HG02588 (cell line): ENCODE measurements around the gene SFXN5.
"Not testable (repeated sequence)": the region's sequence is repeated elsewhere in the genome, so short reads cannot be mapped to it uniquely, and the experiment has no call there.

Source experiments
- ATAC-seq: cut with Tn5 transposase; IDR thresholded peaks from one replicate; pipeline ENCODE4 v1.9.1; 2021; ENCODE audit warnings: mild to moderate bottlenecking, moderate library complexity; ENCODE audit not compliant: unreplicated experiment

Gene SFXN5

GRCh38 chr2:73101626-73102256 lies 30.2 kb upstream of the SFXN5 start:
- ATAC-seq, result no peak

DNA sequence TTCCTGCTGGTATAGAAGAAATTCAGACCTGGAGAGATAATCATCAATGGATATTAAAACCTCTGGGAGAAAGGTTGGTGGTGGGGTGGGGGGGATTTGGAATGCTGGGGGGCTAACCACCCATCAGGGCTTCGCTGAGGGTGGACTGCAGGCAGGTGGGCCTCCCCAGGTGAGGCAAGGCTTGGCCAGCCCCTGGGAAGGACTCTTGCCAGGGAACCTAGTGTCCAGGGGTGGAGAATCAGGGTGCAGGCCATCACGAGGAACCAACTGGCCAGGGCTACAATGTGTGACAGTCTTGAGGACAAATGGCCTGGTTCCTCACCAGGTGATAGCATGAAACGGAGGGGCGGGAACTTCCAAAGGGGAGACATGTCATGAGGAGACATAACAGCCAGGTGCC lies 29.4 kb upstream of the SFXN5 start:
- no peak for ATAC-seq

- ATAC-seq, result no peak
Measured at GRCh38 chr2:73099486-73099885, 28.0 kb upstream of the SFXN5 start.

DNA sequence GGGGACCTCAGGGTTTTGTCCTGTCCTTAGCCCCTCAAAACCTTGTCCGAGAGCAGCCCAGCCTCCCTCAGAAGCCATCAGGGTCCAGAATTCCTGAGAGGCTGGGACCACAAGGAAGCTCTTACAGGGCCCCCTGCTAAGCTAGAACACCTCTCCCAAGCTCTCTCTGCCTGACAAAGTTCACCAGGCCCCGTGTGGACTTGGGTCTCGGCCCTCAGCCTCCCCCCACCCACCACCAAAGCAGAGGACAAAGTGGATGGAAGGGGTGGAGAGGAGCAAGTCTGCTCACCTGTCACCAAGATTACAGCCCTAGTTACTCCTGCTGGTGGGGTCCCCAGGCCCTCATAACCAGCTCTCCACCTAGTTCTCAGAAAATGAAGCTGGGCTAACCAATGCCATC lies 24.4 kb upstream of the SFXN5 start:
- ATAC-seq, result no peak

DNA sequence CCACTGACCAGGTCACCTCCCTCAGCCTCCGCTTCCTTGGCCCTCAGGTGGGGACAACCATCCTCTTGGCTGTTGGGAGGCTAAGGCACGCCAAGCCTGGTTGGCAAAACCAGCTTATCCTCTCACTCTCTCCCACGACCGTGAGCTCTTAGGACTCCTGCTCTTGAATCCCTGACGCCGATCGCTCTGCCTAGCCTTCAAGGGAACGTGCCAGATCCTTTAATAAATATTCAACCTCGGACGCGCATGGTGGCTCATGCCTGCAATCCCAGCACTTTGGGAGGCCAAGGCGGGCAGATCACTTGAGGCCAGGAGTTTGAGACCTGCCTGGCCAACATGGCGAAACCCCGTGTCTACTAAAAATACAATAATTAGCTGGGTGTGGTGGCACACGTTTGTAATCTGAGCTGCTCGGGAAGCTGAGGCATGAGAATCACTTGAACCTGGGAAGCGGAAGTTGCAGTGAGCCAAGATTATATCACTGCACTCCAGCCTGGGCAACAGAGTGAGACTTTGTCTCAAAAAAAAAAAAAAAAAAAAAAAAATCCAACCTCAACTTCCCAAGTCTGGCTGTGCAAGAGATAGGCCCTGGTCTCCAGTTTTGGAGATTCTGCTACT lies 22.2 kb upstream of the SFXN5 start:
- ATAC-seq, result not testable (repeated sequence)

DNA sequence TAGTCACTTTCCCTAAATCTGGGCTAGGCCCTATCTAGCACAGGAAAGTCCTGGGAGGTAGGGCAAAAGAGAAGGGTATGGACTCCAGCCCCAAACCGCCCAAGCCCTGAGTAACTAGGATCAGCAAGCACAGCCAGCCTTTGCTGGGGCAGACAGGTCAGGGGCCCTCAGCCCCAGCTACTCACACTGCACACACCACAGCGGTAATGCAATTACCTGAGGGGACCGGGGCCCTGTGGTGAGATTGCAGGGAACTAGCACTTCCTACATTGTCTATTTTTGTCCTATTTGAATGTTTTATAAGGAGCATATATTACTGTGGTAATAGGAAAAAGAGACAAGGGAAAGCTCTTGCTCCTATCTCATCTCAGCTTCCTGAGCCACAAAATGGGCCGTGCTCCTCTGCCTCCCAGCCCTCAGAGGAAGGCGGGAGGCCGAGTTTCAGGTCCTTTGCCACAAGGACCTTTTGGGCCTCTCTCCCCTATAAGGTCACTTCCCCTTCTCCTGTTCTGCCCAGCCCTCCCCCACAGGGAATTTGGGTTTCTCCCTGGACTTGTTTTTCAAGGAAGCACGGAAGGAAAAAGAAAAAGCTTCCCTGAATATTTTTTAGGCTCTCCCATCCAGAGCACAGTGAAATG lies 20.8 kb upstream of the SFXN5 start:
- ATAC-seq, result no peak

DNA sequence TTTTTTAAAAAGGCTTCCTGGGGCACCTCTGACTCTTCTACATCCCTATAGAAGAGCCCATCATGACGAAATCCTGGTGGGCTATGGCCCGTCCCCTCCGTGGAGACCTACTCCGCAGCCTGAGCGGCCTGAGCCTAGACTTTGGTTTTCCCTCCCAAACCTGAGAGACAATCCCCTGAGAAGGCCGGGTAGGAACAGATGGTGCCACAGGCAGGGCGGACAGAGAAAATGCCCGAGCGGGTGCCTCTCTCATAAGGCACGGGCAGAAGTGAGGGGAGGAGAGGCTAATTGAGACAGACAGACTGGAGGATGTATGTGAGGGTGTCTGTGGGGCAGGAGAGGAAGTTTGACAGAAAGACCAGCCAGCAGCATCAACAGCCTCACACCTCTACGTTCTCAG lies 20.2 kb upstream of the SFXN5 start:
- no peak for ATAC-seq

GRCh38 chr2:73091164-73091563 lies 19.7 kb upstream of the SFXN5 start:
- no peak for ATAC-seq

- no peak for ATAC-seq
Measured at GRCh38 chr2:73089270-73090030, 17.9 kb upstream of the SFXN5 start.

GRCh38 chr2:73088703-73089102 lies 17.2 kb upstream of the SFXN5 start:
- ATAC-seq, result no peak

DNA sequence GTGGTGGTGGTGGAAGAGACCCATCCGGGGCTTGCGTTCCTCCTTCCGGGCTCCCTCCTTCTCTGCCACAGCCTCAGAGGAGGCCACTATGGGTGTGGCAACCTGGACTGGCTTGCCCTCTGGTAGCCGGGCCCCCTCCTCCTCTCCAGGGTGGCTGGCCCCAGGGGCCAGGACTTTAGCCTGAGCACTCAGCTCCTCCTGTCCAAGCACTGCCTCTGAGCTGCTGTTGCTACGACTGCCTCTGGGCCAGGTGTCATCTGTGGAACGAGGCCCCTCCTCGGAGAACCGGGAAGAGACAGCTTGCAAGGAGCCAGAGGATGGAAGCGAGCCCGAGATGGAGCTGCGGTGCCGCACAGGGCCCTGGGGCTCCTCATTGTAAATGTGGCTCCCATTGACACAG lies 16.7 kb upstream of the SFXN5 start:
- no peak for ATAC-seq

DNA sequence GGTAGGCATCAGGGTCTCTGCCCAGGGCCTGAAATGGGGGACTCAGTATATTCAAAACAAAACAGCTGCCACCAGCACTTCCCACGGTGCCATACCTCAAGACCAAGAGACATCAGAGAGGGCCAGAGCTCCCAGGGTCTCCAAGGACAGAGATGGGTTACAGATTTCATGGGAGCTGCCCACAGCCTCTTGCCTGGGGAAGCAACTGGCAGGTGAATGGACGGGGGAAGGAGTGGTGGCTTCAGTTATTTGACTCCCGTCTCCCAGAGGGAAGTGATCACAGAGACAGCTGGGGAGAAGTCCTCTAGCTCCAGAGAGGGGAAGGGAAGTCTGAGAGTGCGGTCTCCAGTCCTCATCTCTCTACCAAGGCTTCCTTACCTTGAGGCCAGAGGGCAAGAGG lies 15.8 kb upstream of the SFXN5 start:
- no peak for ATAC-seq

- ATAC-seq, result peak; percentile 85
Measured at GRCh38 chr2:73085691-73086090, 14.2 kb upstream of the SFXN5 start.

DNA sequence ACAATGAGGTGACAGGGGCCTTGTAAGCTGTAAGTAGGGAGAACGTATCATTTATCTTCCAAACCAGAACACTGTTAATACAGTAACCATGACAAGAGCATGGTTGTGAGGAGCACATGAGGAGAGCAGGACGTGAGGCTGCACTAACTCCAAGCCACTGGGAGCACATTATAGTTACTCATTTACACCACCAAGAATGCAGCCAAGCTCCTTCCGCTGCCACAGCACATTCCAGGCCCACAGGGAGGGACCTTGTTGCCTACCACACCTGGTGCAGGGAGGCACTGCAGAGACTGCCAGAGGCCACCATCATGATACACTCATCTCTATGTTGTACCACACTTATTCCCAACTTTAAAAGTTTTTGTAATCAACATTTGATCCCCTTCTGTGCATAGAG lies 13.5 kb upstream of the SFXN5 start:
- ATAC-seq, result no peak

DNA sequence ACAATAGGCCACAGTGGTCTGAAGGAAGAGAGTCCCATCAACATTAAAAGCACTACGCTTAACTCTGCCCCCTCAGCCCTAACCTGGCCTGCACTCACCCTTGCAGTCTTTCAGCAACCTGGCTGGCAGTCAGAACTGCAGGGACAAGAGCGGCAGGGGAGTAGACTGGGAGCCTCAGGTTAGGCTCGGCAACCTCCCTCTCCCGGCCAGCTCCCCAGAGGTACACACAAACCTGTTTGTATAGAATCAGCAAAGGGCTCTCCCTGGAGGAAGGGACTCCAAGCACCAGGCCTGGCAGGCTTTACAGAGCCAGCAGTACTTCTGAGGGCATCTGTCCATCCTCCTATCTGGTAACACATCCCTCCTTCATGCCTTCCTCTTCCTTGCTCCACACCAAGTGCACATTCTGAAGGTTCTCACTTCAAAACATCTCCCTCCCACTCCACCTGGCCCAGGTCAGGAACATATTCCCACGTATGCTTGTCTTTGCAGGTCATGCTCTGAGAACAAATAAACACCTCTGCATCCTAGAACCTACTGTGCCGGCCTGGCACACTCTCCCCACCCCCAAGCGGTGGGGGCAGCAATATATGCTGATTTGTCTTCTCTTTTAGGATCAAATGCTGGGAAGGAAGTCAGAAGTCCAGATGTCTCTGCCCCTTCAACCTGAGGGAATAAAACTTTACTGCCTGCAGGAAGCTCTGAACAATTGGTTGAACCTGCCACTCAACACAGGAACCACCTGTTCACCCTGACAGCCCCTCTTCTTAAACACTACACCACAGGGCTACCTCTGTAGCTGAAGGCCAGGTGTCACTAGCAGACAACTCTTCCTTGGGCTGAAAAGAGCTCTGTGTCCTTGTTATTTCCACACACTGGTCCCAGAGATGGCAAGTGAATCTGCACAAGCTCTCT lies 12.6 kb upstream of the SFXN5 start:
- ATAC-seq, result no peak

- ATAC-seq, result no peak
Measured at GRCh38 chr2:73082523-73083410, 11.3 kb upstream of the SFXN5 start.

- ATAC-seq, result no peak
Measured at GRCh38 chr2:73081181-73081671, 9.7 kb upstream of the SFXN5 start.

DNA sequence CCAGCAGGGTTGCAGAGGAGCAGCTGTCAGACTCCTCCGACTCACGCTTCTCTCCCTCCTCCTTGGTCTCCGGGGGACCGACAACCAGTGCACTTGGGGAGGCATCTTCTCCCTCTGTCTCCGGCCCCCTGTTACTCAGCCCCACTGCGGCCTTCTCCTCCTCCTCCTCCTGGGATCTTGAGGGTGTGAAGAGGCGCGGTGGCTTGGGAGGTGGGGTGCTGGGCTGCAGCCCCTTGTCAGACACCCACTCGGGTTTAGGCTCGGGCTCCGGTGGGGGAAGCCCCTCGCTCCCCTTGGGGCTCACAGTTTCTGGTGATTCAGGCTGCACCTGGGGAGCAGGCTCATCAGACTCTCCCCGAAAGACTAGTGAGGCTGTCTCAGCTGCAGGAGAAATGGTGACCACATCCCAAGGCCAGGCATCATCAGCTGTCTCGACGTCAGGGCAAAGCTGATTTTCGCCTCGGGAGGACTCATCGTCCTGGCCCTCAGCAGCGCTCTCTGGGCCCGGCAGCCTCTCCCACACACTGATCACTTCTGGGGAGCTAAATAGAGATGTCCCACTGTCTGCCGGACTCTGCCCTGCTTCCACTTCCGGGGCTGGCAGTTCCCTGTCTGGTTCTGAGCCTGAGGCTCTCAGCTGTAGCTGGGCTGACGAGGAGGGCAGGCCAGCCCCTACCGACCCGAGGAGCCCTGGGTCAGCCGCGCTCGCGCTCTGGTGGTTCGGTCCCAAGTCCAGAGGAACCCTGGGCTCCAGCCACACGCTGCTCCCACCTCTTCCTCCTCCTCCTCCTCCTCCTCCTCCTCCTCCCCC lies 9.0 kb upstream of the SFXN5 start:
- ATAC-seq, result no peak

DNA sequence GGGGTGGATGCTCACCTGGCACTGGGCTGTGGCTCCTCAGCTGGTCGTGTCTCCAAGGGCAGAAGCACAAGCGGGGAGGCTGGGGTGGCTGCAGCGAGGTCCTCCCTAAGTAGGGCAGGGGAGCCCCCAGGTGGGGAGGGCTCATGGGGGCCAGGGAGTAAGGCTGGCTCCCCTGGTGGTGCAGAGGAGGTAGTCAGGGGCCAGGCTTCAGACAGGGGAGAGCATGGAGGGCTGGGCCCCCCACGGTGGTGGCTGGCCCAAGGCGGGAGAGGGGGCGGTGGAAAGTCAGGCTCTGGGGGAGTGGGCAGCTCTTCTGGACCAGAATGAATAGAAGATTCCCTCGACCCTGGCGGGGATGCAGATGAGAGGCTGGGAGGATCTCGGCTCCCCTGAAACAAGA lies 8.1 kb upstream of the SFXN5 start:
- no peak for ATAC-seq
